RWPE1 (cell line): Measurements from ENCODE around the gene CLEC4G.

Experiments used
- CTCF ChIA-PET: fragments of 350-600 bp; sonication (Branson Sonifier 250); formaldehyde crosslinking; extraction: SDS; loops from one replicate; lab custom pipeline; 2021; lab: Yijun Ruan, JAX
- POLR2A ChIA-PET: fragments of 400-600 bp; formaldehyde crosslinking; extraction: SDS; loops from one replicate; lab custom pipeline; 2020; ENCODE audit warnings: antibody characterized with exemption; ENCODE audit not compliant: low non-redundant PET; lab: Yijun Ruan, JAX
- DNase-seq: peaks from one replicate; pipeline ENCODE4 v3.0.0; 2012; ENCODE audit warnings: low spot score
- H3K27ac ChIP-seq: fragments of 450-650 bp; 2 replicates; pipeline ENCODE4 v1.5.1; 2017
- CTCF ChIP-seq: fragments of 450-650 bp; conservative IDR thresholded peaks from 2 replicates; pipeline ENCODE4 v1.5.1; 2017; ENCODE audit warnings: low read depth, mild to moderate bottlenecking

Gene CLEC4G

GRCh38 chr19:7743425-7743841, 11.5 kb upstream of the CLEC4G start:
- H3K27ac ChIP-seq = no peak overlapping the region
- DNase-seq = no peak
- no peak for TF ChIP-seq CTCF
- CTCF ChIA-PET = no interaction called here
- POLR2A ChIA-PET = no interaction called here

GRCh38 chr19:7742991-7743390, 11.1 kb upstream of the CLEC4G start:
- no peak for TF ChIP-seq CTCF
- no peak overlapping the region for H3K27ac ChIP-seq
- ChIA-PET POLR2A (no interaction called here), CTCF (interaction anchor here (0.6 kb wide), 1 partner anchor 110 kb away, joined by 5 read pairs; no protein-coding TSS in a partner anchor)
- no peak for DNase-seq

- CTCF ChIA-PET = interaction anchor here (0.6 kb wide), 2 partner anchors 9 to 110 kb away, joined by 3 to 5 read pairs; no protein-coding TSS in a partner anchor
- POLR2A ChIA-PET = no interaction called here
- DNase-seq = no peak
Measured at GRCh38 chr19:7742575-7742974, 10.7 kb upstream of the CLEC4G start.

GRCh38 chr19:7740682-7741054, 8.8 kb upstream of the CLEC4G start:
- TF ChIP-seq CTCF = no peak
- POLR2A ChIA-PET = no interaction called here
- CTCF ChIA-PET = no interaction called here
- DNase-seq = no peak
- H3K27ac ChIP-seq = no peak overlapping the region

More at GRCh38 chr19:7742575-7742974, 10.7 kb upstream of the CLEC4G start:
- no peak overlapping the region for H3K27ac ChIP-seq
- TF ChIP-seq CTCF = no peak

GRCh38 chr19:7739801-7740681, 8.1 kb upstream of the CLEC4G start:
- DNase-seq = no peak
- no peak overlapping the region for H3K27ac ChIP-seq
- POLR2A ChIA-PET = no interaction called here
- CTCF ChIA-PET = interaction anchor here (0.6 kb wide), 1 partner anchor 55 kb away, joined by 5 read pairs; no protein-coding TSS in a partner anchor
- TF ChIP-seq CTCF = no peak

GRCh38 chr19:7739211-7739755, 7.4 kb upstream of the CLEC4G start:
- DNase-seq = no peak
- CTCF ChIA-PET = interaction anchor here (0.6 kb wide), 1 partner anchor 54 kb away, joined by 5 read pairs; no protein-coding TSS in a partner anchor
- POLR2A ChIA-PET = no interaction called here
- H3K27ac ChIP-seq = no peak overlapping the region
- no peak for TF ChIP-seq CTCF
